ENCODE data around the gene ARL6IP5. TPM values are rescaled to one million over a fixed set of nuclear protein-coding genes. Genes with fewer than 3 reads are reported as not detected.

Gene ARL6IP5
- total RNA-seq, 1 experiment from 2014 or later = 41.5 TPM

DNA sequence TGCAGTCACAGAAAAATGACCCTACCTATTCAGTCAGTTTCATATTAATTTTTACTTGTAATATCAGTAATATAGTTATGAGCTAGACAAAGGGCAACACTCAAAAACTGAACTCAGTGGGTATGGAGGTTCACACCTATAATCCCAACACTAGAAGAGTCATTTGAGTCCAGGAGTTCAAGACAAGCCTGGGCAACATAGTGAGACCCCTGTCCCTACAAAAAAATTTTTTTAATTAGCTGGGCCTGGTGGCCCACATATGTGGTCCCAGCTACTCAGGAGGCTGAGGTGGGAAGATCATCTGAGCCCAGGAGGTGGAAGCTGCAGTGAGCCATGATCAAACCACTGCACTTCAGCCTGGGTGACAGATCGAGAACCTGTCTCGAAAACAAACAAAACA lies 35.7 kb upstream of the ARL6IP5 start:
- CTCF ChIA-PET = no interaction called here
- in situ Hi-C loops (cut with HindIII; ENCODE audit: low pct_unique_long_range_greater_than_20kb, low sequenced_read_pairs) (no loop called here), intact Hi-C loops (cut with micrococcal nuclease; ENCODE audit: unreplicated experiment) (no loop called here)
- Histone ChIP-seq H3K4me3 (ENCODE audit: low read depth in 2 of 2, low read length in 2 of 2) (no peak overlapping the region), H3K27me3 (ENCODE audit: control insufficient read depth, insufficient read depth, low read length) (no peaks in the 10 kb centered on the region), H3K9me3 (ENCODE audit: control insufficient read depth, insufficient read depth, low read depth, low read length) (no peaks in the 10 kb centered on the region), H3K36me3 (ENCODE audit: control insufficient read depth, insufficient read depth, low read length) (peaks cover 15% of the 10 kb centered on the region), H3K4me1 (ENCODE audit: control insufficient read depth, insufficient read depth, low read length) (peaks cover 3% of the 10 kb centered on the region; the same call in 1 of the 2 replicates), H3K27ac (ENCODE audit: low read length) (no peak overlapping the region)
- BruUV-seq (replicated peaks) = no TSS peak
- TF ChIP-seq, protein P1, sequence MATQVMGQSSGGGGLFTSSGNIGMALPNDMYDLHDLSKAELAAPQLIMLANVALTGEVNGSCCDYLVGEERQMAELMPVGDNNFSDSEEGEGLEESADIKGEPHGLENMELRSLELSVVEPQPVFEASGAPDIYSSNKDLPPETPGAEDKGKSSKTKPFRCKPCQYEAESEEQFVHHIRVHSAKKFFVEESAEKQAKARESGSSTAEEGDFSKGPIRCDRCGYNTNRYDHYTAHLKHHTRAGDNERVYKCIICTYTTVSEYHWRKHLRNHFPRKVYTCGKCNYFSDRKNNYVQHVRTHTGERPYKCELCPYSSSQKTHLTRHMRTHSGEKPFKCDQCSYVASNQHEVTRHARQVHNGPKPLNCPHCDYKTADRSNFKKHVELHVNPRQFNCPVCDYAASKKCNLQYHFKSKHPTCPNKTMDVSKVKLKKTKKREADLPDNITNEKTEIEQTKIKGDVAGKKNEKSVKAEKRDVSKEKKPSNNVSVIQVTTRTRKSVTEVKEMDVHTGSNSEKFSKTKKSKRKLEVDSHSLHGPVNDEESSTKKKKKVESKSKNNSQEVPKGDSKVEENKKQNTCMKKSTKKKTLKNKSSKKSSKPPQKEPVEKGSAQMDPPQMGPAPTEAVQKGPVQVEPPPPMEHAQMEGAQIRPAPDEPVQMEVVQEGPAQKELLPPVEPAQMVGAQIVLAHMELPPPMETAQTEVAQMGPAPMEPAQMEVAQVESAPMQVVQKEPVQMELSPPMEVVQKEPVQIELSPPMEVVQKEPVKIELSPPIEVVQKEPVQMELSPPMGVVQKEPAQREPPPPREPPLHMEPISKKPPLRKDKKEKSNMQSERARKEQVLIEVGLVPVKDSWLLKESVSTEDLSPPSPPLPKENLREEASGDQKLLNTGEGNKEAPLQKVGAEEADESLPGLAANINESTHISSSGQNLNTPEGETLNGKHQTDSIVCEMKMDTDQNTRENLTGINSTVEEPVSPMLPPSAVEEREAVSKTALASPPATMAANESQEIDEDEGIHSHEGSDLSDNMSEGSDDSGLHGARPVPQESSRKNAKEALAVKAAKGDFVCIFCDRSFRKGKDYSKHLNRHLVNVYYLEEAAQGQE (IDR thresholded peaks at IDR 0.05; ENCODE audit: insufficient read depth in 1 of 2, low read depth in 2 of 2, low read length in 1 of 2) = no peak
- no peak for TF ChIP-seq POLR2AphosphoS5 (IDR thresholded peaks at IDR 0.05; ENCODE audit: low read depth, low read length)
- no peak for TF ChIP-seq SIN3A (IDR thresholded peaks at IDR 0.05; ENCODE audit: borderline replicate concordance, insufficient read depth, low read depth, low read length)
- TF ChIP-seq, protein P2, sequence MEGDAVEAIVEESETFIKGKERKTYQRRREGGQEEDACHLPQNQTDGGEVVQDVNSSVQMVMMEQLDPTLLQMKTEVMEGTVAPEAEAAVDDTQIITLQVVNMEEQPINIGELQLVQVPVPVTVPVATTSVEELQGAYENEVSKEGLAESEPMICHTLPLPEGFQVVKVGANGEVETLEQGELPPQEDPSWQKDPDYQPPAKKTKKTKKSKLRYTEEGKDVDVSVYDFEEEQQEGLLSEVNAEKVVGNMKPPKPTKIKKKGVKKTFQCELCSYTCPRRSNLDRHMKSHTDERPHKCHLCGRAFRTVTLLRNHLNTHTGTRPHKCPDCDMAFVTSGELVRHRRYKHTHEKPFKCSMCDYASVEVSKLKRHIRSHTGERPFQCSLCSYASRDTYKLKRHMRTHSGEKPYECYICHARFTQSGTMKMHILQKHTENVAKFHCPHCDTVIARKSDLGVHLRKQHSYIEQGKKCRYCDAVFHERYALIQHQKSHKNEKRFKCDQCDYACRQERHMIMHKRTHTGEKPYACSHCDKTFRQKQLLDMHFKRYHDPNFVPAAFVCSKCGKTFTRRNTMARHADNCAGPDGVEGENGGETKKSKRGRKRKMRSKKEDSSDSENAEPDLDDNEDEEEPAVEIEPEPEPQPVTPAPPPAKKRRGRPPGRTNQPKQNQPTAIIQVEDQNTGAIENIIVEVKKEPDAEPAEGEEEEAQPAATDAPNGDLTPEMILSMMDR (IDR thresholded peaks at IDR 0.05) = no peak
- no peak for TF ChIP-seq TCF7L2 (IDR thresholded peaks at IDR 0.05; ENCODE audit: low read depth, low read length)
- ATAC-seq (no peak), DNase-seq (ENCODE audit: low read depth, low spot score) (no peak)
- POLR2A ChIA-PET = no interaction called here

DNA sequence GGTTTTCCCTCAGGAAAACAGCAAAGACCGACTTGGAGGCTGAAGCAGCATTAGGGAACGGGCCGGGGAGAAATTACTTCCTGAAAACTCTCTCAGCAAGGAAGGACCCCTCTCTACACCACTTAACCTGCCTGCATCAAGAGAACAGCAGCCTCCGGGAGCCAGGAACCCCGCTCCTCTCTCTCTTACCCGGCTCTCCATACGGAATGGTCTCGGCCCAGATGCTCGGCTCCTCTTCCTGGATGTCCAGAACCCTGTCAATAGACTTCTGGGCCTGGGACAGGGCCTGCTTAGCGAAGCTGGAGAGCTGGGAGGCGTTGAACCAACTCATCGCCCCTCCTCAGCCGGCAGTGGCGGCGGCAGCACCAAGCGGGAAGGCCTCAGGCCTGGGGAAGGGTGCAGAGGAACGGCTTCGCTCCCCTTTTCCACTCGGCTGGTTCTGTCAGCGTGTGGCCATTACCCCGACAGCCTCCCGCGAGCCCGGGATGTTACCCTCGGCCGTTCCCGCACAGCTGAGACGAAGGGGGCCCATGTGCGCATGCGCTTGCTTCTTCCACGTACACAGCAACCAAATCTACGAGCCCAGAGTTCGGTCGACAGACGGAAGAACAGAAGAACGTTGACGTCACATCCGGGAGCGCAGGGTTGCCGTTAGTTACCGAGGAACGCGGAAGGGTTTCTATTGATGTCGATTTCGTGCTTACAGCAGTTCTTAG lies 32.8 kb upstream of the ARL6IP5 start, which contains the start of gene TMF1:
Gene TMF1 (minus strand): TSS at position 578 of the 716 bp plus-strand sequence. CDS start 247 bp downstream, at position 331.
- Histone ChIP-seq H3K27ac (ENCODE audit: low read length) (peak within 1 kb of the TSS; percentile 90), H3K36me3 (ENCODE audit: control insufficient read depth, insufficient read depth, low read length) (peaks cover 23% of the 10 kb centered on the region), H3K9me3 (ENCODE audit: control insufficient read depth, insufficient read depth, low read depth, low read length) (no peaks in the 10 kb centered on the region), H3K4me1 (ENCODE audit: control insufficient read depth, insufficient read depth, low read length) (peaks cover 3% of the 10 kb centered on the region; the same call in 1 of the 2 replicates), H3K27me3 (ENCODE audit: control insufficient read depth, insufficient read depth, low read length) (no peaks in the 10 kb centered on the region), H3K4me3 (ENCODE audit: low read depth in 2 of 2, low read length in 2 of 2) (peak within 1 kb of the TSS; percentile 92 to 95)
- ChIA-PET POLR2A (interaction anchor here (0.7 kb wide), 1 partner anchor 38 kb away, joined by 5 read pairs; the partner anchor contains the start of gene EOGT), CTCF (interaction anchor here (0.6 kb wide), 1 partner anchor 32 kb away, joined by 3 read pairs; no protein-coding TSS in a partner anchor)
- intact Hi-C loops (cut with micrococcal nuclease; ENCODE audit: unreplicated experiment) = no loop called here
- ATAC-seq (peak; percentile 96), DNase-seq (ENCODE audit: low read depth, low spot score) (peak; percentile 89)
- no TSS peak for BruUV-seq (replicated peaks)
- in situ Hi-C loops (cut with HindIII; ENCODE audit: low pct_unique_long_range_greater_than_20kb, low sequenced_read_pairs) = no loop called here
- TF ChIP-seq, protein P1 (IDR thresholded peaks at IDR 0.05; ENCODE audit: insufficient read depth in 1 of 2, low read depth in 2 of 2, low read length in 1 of 2) = no peak
- peak; percentile 72 for TF ChIP-seq POLR2AphosphoS5 (IDR thresholded peaks at IDR 0.05; ENCODE audit: low read depth, low read length)
- 0 out of 2 replicates have a peak, but pooled peaks have one; percentile 26 for TF ChIP-seq SIN3A (IDR thresholded peaks at IDR 0.05; ENCODE audit: borderline replicate concordance, insufficient read depth, low read depth, low read length)
- peak; percentile 61 for TF ChIP-seq TCF7L2 (IDR thresholded peaks at IDR 0.05; ENCODE audit: low read depth, low read length)

Data from Panc1 (cell line).